Measurements from ENCODE around the gene AFF1. TPM values are rescaled to one million over a fixed set of nuclear protein-coding genes. Genes with fewer than 3 reads are reported as not detected.

AFF1 gene
- total and polyA plus RNA-seq, 5 experiments from 2014 or later = 9.0 to 55.8 (median 13.7) TPM

DNA sequence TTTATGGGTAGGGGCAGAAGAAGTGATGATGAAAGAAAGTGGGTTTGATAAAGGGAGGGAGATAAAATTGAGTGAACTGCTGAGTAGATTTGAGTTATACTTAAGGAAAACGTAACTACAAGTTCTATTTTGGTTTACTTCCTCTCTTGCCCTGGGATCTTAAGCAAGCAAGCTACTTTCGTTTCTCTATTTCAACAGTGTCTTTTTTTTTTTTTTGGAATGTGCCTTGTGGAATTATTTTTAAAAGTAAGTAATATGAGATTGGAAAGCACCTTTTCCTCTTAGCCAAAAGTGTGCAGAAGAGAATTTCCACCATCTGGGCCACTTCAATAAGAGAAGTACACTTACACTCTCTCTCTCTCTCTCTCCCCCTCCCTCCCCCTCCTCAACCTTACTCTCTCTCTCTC, 26.6 kb upstream of the AFF1 start:
- peak overlapping the region; percentile 46 to 83 (median 62) for H3K4me3 Mint-ChIP-seq
- H3K27me3 Mint-ChIP-seq = peaks cover 0 to 11% (median 3%) of the 10 kb centered on the region in 5 donors
- peaks cover 0 to under 1% (median 0%) of the 10 kb centered on the region in 3 donors for H3K36me3 Mint-ChIP-seq
- no peaks in the 10 kb centered on the region for H3K9me3 Mint-ChIP-seq
- POLR2A ChIA-PET = no interaction called here
- peak overlapping the region in 4 of 10 donors; percentile 12 to 61 (median 18) for H3K27ac Mint-ChIP-seq
- no peak for DNase-seq
- no peak for ATAC-seq
- H3K4me1 Mint-ChIP-seq = peaks cover 4 to 32% (median 20%) of the 10 kb centered on the region in 4 donors

DNA sequence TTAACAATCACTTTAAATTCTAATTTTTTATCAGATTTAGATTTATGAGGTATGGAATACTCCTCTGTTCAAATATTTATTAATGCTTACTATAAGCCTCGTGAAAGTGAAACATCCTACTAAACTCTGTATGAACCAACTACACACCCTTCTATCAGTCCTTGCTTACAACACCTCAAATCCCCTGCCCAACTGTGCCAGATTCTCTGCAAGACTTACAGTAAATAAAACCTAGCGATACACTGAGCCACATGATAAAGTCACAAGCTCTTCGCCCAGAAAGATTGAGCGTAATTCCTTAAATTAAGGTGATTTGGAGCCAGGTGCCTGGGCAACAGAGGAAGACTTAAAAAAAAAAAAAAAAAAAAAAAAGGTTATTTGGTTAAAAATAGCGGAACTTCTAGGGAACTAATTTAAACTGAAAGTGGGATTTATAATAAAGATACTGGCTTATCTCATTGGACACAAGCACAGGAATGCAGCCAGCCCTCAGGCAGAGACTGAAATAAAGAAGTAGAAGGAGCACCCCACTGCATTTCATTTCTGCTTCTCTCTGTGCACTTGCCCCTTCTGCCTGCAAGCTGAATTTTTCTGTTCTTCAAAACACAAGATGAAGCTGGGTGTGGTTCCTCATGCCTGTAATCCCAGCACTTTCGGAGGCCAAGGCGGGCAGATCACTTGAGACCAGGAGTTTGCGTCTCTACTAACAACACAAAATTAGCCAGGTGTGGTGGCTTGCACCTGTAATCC, 25.1 kb upstream of the AFF1 start:
- POLR2A ChIA-PET = no interaction called here
- peak overlapping the region in 1 of 10 donors; percentile 48 for H3K27ac Mint-ChIP-seq
- H3K36me3 Mint-ChIP-seq = peaks cover 0 to 2% (median 1%) of the 10 kb centered on the region in 3 donors

DNA sequence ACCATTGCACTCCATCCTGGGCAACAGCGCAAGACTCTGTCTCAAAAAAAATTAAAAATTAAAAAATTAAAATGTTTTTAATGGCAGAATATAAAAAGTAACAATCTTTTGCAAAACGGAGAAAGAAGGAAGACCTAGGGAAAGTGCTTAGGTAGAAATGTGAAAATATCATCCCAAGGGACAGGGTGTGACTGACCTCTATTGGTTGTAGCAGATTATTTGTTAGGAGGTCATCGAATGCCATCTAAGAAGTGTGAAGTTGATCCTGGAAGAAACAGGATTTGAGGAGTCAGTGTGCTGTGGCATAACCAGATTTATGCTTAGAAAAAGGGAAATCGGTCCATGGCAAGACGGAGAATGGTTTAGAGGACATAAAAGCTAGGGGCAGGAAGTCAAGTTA, 24.4 kb upstream of the AFF1 start:
- Mint-ChIP-seq H3K9me3 (no peaks in the 10 kb centered on the region), H3K36me3 (peaks cover 0 to 6% (median 4%) of the 10 kb centered on the region in 3 donors), H3K27ac (no peak overlapping the region), H3K4me1 (peaks cover 4 to 29% (median 18%) of the 10 kb centered on the region in 4 donors), H3K4me3 (no peak overlapping the region), H3K27me3 (no peaks in the 10 kb centered on the region)
- DNase-seq (no peak), ATAC-seq (no peak)
- POLR2A ChIA-PET = no interaction called here

More for the DNA sequence above, 25.1 kb upstream of the AFF1 start:
- no peaks in the 10 kb centered on the region for H3K9me3 Mint-ChIP-seq
- peak overlapping the region in 1 of 10 donors; percentile 22 for H3K4me3 Mint-ChIP-seq
- no peaks in the 10 kb centered on the region for H3K27me3 Mint-ChIP-seq
- H3K4me1 Mint-ChIP-seq = peaks cover 4 to 29% (median 18%) of the 10 kb centered on the region in 4 donors
- no peak for DNase-seq
- no peak for ATAC-seq

DNA sequence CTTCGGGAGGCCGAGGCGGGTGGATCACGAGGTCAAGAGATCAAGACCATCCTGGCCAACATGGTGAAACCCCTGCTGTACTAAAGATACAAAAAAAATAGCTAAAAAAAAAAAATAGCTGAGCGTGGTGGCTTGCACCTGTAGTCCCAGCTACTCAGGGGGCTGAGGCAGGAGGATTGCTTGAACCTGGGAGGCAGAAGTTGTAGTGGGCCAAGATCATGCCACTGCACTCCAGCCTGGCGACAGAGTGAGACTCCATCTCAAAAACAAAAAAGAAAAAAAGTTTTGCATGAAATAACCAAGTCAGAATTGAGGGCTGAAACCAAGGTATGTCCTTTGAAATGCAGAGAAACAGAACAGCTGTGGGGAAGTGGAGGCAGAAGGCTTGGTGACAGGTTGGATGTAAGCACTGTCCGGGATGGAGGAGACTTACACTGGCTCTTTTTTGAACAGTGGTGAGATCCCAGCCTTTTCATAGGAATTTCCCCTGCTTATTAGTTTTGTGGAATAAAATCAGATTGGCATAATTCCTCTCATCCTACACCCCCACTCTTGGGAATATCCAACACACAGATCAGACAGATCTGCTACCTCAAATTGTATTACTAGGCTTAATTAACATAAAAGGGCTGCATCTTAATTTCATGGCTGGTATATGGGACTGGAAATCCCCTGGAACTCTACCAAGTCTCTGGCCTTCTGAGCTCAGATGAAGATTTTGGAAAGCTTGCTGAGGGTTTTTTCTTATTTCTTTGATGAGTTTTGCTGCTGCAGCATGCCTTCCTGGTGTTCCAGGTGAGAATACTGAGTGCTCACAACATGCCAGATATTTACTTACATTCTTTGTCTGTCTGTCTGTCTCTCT, 23.8 kb upstream of the AFF1 start:
- peaks cover 4 to 29% (median 18%) of the 10 kb centered on the region in 4 donors for H3K4me1 Mint-ChIP-seq
- H3K27me3 Mint-ChIP-seq = no peaks in the 10 kb centered on the region
- peaks cover 0 to 6% (median 4%) of the 10 kb centered on the region in 3 donors for H3K36me3 Mint-ChIP-seq
- no peak for ATAC-seq
- no peaks in the 10 kb centered on the region for H3K9me3 Mint-ChIP-seq
- H3K27ac Mint-ChIP-seq = no peak overlapping the region
- POLR2A ChIA-PET = no interaction called here
- no peak overlapping the region for H3K4me3 Mint-ChIP-seq
- no peak for DNase-seq

DNA sequence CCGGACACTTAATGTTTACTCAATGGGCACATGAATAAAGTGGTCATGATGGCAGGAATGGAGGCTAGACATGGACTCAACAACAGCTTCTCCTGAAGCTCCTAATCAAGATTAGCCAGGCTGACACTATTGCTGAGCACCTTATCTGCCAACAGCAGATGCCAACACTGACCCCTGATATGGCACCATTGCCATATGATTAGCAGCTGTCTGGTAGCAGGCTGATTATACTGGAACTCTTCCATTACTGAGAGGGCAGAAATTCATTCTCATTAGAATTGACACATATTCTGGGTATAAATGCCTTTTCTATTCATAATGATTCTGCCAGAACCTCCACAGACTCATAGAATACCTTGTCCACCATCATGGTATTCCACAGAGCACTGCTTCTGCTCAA, 18.4 kb upstream of the AFF1 start:
- Mint-ChIP-seq H3K9me3 (no peaks in the 10 kb centered on the region), H3K36me3 (peaks cover 0 to 9% (median 8%) of the 10 kb centered on the region in 3 donors), H3K27ac (no peak overlapping the region), H3K4me3 (no peak overlapping the region), H3K4me1 (peaks cover 0 to 2% (median 0%) of the 10 kb centered on the region in 4 donors), H3K27me3 (no peaks in the 10 kb centered on the region)
- ATAC-seq (no peak), DNase-seq (no peak)
- POLR2A ChIA-PET = no interaction called here

DNA sequence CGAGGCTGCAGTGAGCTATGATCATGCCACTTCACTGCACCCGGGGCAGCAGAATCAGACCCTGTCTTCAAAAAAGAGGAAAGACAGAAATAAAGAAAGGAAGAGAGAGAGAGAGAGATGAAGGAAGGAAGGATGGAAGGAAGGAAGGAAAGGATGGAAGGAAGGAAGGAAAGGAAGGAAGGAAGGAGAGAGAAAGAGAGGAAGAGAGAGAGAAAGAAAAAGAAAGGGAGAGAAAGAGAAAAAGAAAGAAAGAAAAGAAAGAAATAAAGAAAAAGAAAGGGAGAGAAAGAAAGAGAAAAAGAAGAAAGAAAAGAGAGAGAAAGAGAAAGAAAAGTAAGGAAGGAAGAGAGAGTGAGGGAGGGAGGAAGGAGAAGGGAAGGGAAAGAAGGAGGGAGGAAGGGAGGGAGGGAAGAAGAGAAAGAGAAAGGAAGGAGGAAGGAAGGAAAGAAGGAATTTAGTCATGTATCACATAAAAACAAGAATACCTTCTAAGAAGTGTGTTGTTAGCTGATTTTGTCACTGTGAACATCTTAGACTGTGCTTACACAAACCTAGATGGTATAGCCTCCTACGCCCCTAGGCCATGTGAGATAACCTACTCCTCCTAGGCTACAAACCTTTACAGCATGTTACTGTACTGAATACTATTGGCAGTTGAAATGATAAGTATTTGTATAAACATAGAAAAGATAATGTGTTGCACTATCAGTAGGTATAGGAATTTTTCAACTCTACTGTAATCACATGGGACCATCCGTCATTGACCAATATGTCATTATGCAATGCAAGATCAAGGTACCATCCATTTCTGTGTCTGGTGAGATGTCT, 17.4 kb upstream of the AFF1 start:
- no peaks in the 10 kb centered on the region for H3K27me3 Mint-ChIP-seq
- H3K27ac Mint-ChIP-seq = peak overlapping the region in 1 of 10 donors; percentile 78
- POLR2A ChIA-PET = no interaction called here
- DNase-seq (no peak), ATAC-seq (no peak)
- H3K4me3 Mint-ChIP-seq = no peak overlapping the region
- H3K4me1 Mint-ChIP-seq = peaks cover 0 to 2% (median under 1%) of the 10 kb centered on the region in 4 donors
- H3K9me3 Mint-ChIP-seq = no peaks in the 10 kb centered on the region
- H3K36me3 Mint-ChIP-seq = peaks cover 0 to 9% (median 8%) of the 10 kb centered on the region in 3 donors

DNA sequence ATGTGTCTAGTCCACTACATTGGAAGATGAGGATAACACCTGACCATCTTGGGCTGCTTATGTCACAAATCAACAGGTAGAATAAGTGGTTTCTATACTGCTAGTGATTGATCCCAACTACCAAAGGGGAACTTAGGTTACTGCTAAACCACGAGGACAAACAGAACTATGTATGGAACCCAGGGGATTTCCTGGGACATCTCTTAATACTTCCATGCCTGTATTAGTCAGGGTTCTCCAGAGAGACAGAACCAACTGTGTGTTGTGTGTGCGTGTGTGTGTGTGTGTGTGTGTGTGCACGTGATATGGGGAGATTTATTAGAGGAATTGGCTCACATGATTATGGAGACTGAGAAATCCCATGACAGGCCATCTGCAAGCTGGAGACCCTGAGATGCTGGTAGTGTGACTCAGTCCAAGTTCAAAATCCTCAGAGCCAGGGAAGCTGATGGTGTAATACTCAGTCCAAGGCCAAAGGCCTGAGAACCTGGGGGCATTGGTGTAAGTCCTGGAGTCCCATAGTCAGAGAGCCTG, 16.2 kb upstream of the AFF1 start:
- peaks cover 0 to 3% (median 2%) of the 10 kb centered on the region in 4 donors for H3K4me1 Mint-ChIP-seq
- peaks cover 0 to 9% (median 8%) of the 10 kb centered on the region in 3 donors for H3K36me3 Mint-ChIP-seq
- ATAC-seq = no peak
- no peak overlapping the region for H3K4me3 Mint-ChIP-seq
- H3K27ac Mint-ChIP-seq = no peak overlapping the region
- no peak for DNase-seq
- H3K27me3 Mint-ChIP-seq = no peaks in the 10 kb centered on the region
- H3K9me3 Mint-ChIP-seq = no peaks in the 10 kb centered on the region
- POLR2A ChIA-PET = interaction anchor here (0.6 kb wide), 1 partner anchor 176 kb away, joined by 3 read pairs; no protein-coding TSS in a partner anchor

DNA sequence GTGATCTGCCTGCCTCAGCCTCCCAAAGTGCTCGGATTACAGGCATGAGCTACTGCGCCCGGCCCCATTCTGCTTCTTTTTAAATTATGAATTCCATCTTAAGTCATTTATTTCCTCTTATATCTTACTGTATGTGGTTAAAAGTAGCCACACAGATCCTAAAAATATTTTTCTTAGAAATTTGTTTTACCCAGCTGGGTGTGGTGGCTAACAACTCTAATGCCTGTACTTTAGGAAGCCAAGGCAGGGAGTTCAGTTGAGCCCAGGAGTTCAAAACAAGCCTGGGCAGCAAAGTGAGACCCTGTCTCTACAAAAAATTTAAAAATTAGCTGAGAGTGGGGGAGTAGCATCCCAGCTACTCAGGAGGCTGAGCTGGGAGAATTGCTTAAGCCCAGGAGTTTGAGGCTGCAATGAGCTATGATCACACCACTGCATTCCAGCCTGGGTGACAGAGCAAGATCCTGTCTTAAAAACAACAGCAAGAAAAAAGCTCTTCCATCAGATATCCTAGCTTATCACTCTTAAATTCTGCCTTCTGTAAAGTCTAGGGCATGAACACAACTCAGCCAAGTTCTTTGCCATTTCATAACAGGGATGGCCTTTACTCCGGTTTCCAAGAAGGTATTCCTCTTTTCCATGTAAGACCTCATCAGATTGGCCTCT, 15.1 kb upstream of the AFF1 start:
- Mint-ChIP-seq H3K4me1 (peaks cover 0 to 3% (median 2%) of the 10 kb centered on the region in 4 donors), H3K36me3 (peaks cover 0 to 8% (median 5%) of the 10 kb centered on the region in 3 donors), H3K9me3 (no peaks in the 10 kb centered on the region), H3K27me3 (no peaks in the 10 kb centered on the region), H3K4me3 (no peak overlapping the region), H3K27ac (no peak overlapping the region)
- POLR2A ChIA-PET = no interaction called here
- ATAC-seq (no peak), DNase-seq (no peak)

DNA sequence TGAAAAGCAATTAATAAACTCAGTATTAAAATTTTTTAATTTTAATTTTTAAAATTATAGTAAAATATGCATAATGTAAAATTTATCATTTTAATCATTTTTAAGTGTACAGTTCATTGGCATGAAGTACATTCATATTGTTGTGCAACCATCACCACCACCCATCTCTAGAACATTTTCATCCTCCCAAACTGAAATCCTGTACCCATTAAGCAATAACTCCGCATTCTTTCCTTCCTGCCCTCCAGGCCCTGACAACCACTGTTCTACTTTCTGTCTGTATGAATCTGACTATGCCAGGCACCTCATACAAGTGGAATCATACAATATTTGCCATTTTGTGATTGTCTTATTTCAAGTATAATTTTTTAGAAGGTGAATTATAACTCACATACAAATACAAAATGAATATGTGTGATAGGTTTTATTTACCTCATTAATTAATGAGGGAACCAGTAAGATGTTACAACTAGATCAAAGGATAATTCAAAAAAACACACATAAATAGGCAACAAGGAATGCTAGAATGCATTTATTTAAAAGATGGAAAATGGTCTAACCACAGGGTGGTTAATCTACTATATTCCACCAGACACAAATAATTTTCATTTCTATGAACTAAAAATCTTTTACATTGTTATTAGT, 13.1 kb upstream of the AFF1 start:
- no peaks in the 10 kb centered on the region for H3K27me3 Mint-ChIP-seq
- H3K36me3 Mint-ChIP-seq = peaks cover 0 to 6% (median 5%) of the 10 kb centered on the region in 3 donors
- DNase-seq (no peak), ATAC-seq (no peak)
- H3K27ac Mint-ChIP-seq = no peak overlapping the region
- H3K9me3 Mint-ChIP-seq = no peaks in the 10 kb centered on the region
- POLR2A ChIA-PET = interaction anchor here (1.0 to 3.7 kb wide), 4 partner anchors 10 to 171 kb away, joined by 4 to 20 read pairs (median 11); partner anchors contain the start of gene AFF1
- H3K4me3 Mint-ChIP-seq = no peak overlapping the region
- H3K4me1 Mint-ChIP-seq = peaks cover 0 to 3% (median 2%) of the 10 kb centered on the region in 4 donors

DNA sequence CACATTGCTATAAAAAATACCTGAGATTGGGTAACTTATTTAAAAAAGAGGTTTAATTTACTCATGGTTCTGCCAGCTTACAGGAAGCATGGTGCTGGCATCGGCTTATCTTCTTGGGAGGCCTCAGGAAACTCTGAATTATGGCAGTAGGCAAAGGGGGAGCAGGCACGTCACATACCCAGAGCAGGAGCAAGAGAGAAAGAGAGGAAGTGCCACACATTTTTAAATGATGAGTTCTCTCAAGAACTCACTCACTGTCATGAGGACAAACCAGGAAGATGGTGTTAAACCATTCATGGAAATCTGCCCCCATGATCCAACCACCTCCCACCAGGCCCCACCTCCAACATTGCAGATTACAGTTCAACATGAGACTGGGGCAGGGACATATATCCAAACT, 10.0 kb upstream of the AFF1 start:
- Mint-ChIP-seq H3K9me3 (no peaks in the 10 kb centered on the region), H3K27ac (peak overlapping the region in 4 of 10 donors; percentile 12 to 47 (median 20)), H3K27me3 (no peaks in the 10 kb centered on the region), H3K36me3 (peaks cover 0 to 4% (median 0%) of the 10 kb centered on the region in 3 donors), H3K4me3 (no peak overlapping the region), H3K4me1 (peaks cover 0 to 17% (median 2%) of the 10 kb centered on the region in 4 donors)
- DNase-seq = no peak
- POLR2A ChIA-PET = interaction anchor here (1.1 kb wide), 1 partner anchor 82 kb away, joined by 4 read pairs; no protein-coding TSS in a partner anchor
- no peak for ATAC-seq

DNA sequence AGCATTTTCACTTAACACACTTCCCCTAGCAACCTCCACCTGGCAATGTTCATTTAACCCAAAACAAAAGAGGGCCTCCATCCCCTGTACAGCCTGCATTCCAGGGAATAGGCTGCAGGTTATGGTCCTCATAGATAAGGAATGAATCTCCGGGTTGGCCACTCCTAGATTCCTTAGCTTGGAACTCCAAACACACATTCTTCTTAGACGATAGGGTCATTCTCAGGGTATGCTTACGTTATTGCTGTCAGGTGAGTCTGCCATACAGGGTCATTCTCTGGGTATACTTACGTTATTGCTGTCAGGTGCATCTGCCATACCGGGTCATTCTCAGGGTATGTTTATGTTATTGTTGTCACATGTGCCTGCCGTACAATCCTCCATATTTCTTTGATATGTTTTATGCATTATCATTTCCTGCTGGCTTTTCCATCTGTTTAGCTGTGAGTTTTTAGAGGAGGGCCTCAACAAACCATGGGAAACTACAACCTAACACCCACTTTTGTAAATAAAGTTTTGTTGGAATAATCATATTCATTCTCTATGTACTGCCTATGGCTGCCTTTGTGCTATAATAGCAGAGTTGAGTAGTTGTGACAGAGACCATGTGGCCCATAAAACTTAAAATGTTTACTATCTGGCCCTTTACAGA, 8.2 kb upstream of the AFF1 start:
- Mint-ChIP-seq H3K27me3 (no peaks in the 10 kb centered on the region), H3K9me3 (no peaks in the 10 kb centered on the region), H3K36me3 (peaks cover 0 to 11% (median 9%) of the 10 kb centered on the region in 3 donors), H3K4me3 (no peak overlapping the region), H3K27ac (no peak overlapping the region), H3K4me1 (peaks cover 0 to 17% (median 3%) of the 10 kb centered on the region in 4 donors)
- POLR2A ChIA-PET = interaction anchor here (0.6 kb wide), 1 partner anchor 90 kb away, joined by 3 read pairs; no protein-coding TSS in a partner anchor
- no peak for DNase-seq
- ATAC-seq = no peak

Data from naive thymus-derived CD8-positive, alpha-beta T cell (primary cell).